ENCODE data around the gene SPEG.

Gene SPEG

DNA sequence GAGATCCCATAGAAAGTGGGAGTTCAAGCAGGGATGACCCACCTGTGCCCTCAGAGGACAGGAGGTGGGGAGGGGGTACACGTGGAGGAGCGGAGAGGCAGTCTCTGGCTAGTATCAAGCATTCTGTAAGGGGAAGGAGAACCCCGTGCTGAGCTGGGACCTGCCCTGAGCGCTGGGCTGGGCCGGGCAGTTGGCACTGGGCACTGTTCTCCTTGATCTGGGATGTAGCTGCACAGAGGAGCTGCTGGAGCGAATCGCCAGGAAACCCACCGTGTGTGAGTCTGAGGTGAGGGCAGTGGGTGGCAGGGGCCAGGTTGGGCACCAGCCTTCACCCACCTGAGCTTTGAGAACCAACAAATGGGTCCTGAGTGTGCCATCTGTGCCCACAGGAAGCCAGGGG, 44.3 kb downstream of the SPEG start:
- DNase-seq (ENCODE audit: low spot score) = no peak

- DNase-seq (ENCODE audit: low spot score) = no peak
These were observed 45.4 kb downstream of the SPEG start for GRCh38 chr2:219480004-219480403.

GRCh38 chr2:219482674-219483405, 48.2 kb downstream of the SPEG start:
- DNase-seq (ENCODE audit: low spot score) = no peak

DNA sequence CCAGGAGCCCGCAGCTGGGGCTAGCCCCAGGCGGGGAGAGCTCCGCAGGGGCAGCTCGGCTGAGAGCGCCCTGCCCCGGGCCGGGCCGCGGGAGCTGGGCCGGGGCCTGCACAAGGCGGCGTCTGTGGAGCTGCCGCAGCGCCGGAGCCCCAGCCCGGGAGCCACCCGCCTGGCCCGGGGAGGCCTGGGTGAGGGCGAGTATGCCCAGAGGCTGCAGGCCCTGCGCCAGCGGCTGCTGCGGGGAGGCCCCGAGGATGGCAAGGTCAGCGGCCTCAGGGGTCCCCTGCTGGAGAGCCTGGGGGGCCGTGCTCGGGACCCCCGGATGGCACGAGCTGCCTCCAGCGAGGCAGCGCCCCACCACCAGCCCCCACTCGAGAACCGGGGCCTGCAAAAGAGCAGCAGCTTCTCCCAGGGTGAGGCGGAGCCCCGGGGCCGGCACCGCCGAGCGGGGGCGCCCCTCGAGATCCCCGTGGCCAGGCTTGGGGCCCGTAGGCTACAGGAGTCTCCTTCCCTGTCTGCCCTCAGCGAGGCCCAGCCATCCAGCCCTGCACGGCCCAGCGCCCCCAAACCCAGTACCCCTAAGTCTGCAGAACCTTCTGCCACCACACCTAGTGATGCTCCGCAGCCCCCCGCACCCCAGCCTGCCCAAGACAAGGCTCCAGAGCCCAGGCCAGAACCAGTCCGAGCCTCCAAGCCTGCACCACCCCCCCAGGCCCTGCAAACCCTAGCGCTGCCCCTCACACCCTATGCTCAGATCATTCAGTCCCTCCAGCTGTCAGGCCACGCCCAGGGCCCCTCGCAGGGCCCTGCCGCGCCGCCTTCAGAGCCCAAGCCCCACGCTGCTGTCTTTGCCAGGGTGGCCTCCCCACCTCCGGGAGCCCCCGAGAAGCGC, 49.1 kb downstream of the SPEG start:
- DNase-seq (ENCODE audit: low spot score) = no peak

GRCh38 chr2:219484343-219485200, 49.9 kb downstream of the SPEG start:
- no peak for DNase-seq (ENCODE audit: low spot score)

- no peak for DNase-seq (ENCODE audit: low spot score)
These were observed 50.5 kb downstream of the SPEG start for GRCh38 chr2:219485201-219485580.

DNA sequence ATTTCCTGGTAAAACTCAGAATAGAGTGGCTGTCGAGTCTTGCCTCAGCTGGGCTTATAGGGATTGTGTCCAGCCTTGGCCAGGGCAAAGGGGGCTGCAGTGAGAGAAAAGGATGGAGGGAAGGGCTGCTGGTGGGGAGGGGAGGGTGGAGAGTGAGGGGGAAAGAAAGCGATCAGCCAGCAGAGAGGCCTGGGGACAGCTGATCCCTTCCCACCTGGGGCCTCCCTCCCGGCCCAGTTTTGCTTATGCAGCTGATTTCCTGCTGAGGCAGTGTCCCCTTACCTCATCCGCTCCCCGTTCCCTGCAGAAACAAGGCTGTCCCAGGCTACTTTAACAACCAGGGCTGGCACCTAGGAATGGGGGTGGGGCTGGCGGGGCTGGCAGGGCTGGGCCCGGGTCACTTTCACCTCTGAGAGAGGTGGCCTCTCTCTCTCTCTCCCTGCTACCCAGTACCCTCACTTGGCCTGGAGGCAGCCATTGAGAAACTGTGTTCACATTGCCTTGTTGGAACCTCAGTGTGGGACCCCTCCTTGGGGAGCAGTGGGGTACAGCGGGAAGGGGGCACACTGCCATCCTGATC, 51.8 kb downstream of the SPEG start:
- no peak for DNase-seq (ENCODE audit: low spot score)

GRCh38 chr2:219488149-219488843, 53.7 kb downstream of the SPEG start:
- no peak for DNase-seq (ENCODE audit: low spot score)

DNA sequence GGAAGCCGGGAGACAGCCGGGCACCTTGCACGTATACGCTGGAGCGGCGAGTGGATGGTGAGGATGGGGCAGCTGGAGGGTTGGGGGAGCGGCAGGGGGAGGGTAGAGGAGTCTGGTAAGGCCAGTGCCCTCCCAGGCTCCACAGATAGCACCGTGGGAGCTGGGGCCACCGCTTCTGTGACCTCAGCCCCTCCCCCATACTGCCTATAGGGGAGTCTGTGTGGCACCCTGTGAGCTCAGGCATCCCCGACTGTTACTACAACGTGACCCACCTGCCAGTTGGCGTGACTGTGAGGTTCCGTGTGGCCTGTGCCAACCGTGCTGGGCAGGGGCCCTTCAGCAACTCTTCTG, 54.2 kb downstream of the SPEG start:
- no peak for DNase-seq (ENCODE audit: low spot score)

- no peak for DNase-seq (ENCODE audit: low spot score)
These were observed 54.7 kb downstream of the SPEG start for GRCh38 chr2:219489315-219489714.

DNA sequence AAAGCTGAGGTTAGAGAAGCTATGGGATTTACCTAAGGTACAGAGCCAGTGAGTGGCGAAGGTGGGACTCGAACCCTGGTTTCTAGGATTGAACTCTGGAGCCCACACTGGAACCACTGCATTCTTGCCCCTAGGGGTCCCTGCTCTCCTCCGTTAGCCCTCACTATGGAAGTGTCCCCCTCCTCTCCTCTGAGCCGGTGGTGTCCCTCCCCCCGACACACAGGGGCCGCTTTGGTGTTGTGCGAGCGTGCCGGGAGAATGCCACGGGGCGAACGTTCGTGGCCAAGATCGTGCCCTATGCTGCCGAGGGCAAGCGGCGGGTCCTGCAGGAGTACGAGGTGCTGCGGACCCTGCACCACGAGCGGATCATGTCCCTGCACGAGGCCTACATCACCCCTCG, 55.5 kb downstream of the SPEG start:
- DNase-seq (ENCODE audit: low spot score) = no peak

GRCh38 chr2:219490600-219491130, 56.0 kb downstream of the SPEG start:
- DNase-seq (ENCODE audit: low spot score) = no peak

GRCh38 chr2:219491278-219491963, 56.8 kb downstream of the SPEG start:
- DNase-seq (ENCODE audit: low spot score) = no peak

GRCh38 chr2:219492575-219492974, 57.9 kb downstream of the SPEG start:
- DNase-seq (ENCODE audit: low spot score) = no peak

DNA sequence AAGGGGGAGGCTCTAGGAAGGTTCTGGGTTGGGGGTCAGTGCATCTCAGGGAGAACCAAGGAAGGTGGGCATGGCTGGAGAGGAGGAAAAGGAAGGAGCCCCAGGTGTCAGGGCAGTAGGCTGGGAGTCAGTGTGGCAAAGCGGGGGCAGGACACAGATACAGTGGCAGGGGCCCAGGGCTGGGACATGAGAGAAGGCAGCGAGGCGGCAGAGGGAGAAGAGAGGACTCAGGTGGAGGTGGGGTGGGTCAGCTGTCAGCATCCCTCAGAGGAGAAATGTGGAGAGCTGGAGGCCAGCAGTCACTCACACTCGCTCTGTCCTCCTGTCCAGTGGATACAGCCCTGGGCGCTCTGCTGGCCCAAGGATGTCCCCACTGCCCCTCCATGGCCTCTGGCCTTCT, 58.4 kb downstream of the SPEG start:
- no peak for DNase-seq (ENCODE audit: low spot score)

DNA sequence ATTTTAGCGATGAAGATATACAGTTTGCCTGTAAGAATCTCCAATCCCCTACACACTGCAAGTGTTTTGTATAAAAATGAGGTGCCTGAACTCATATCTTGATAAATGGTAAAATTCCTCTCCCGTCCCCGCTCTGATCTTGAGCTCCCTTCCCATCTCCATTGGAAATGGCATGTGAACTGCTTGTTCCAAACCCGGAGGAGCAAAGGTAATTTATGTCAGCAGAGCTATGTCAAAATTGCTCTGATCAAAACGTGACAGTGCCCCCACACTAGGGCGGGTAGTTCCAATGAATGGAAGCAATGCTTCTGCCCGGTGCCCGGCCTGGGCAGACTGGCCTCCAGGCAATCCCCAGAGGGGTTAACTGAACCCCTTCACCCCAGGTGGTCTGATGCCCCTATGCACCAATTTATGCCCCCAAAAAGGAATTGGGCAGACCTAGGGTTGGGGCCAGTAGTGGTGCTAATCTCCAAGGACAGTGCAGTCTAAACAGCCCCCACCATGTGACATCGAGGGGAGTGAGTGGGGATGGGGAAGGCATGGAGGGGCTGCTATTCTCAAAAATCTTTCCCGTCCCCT, 60.4 kb downstream of the SPEG start:
- DNase-seq (ENCODE audit: low spot score) = no peak

DNA sequence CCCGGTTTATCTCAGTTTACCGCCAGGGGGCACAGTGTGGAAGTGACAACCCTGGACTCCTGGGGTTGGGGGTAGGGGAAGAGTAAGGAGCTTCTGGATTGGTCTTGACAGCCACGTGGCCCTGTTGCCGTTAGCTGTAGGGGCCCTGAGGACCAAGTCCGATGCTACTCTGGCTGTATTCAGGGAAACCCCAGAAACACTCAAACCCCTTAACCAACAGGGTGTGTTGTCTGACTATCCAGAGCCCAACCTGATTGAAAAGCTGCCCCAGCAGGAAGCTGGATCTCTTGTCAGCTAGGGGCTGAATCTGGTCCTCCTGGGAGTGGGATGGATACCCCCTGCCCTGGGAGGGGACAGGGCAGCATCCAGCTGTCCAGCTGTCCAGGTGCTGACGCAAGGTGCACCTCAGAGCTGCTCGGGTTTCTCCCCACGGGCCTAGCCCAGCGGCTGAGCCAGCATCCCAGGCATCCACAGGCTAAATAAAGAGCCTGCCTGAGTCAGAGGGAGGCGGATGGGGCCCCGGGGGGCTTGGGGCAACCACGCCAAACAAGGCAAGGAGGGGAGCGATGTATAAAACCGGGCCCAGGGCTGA, 61.0 kb downstream of the SPEG start:
- DNase-seq (ENCODE audit: low spot score) = peak; percentile 54

DNA sequence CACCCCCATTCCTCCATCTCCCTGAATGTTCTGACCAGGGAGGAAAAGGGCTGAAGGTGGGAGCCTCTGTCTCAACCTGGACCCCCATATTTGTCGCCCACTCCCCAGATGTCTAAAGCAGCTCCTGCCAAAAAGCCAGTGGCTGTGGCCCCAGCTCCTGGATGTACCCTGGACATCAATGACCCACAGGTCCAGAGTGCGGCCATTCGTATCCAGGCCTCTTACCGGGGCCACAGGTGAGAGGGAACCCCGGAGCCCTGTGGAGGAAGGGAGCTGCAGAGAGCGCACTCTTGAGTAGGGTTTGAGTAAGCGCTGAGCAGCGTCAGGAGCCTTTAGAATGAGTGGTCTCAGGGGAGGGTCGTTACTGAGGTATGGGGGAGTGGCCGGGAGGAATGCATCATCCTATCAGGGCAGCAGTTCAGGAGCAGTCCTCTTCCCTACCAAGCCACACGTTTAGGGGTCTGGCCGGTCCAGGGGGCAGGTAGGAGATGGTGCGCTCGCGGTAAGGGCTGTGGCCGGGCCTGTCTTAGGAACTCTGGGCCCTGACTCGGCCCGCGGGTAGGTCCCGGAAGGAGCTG, 61.7 kb downstream of the SPEG start:
- DNase-seq (ENCODE audit: low spot score) = no peak

DNA sequence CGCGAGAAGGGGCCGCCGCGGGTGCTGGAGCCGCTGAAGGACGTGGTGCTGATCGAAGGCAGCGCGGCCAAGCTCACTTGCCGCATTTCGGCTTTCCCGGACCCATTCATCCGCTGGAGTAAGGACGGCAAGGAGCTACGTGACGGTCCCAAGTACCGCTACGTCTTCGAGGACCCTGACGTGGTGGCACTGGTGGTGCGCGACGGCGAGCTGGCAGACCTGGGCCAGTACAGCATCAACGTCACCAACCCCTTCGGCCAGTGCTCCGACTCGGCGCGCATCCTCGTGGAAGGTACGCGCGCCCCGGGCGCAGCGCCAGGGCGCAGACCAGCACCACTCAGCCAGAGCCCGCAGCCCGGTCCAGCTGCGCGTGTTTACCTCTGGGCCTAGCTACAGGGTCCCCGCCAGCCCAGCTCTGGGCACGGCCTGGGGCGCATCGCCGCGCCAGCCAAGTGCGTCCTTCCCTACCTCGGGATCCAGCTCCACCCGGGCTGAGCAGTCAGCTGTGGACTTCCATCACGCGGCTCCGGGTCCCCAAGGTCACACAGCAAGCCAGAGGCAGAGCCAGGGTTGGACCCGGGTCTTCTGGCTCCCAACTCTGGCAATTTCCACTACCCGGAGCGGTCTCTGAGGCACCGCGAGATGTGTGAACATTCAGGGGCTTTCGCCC, 62.3 kb downstream of the SPEG start:
- DNase-seq (ENCODE audit: low spot score) = no peak

All from CD4-positive, alpha-beta T cell treated with Interleukin-15 for 4 hours (primary cell).